Lung (tissue), 12 donors: Measurements from ENCODE around the gene GNA12. TPM values are rescaled to one million over a fixed set of nuclear protein-coding genes. Genes with fewer than 3 reads are reported as not detected.

Experiments used
- ATAC-seq: fragments of 200-7000 bp; cut with Tn5 transposase; one replicate; pipeline ENCODE4 v1.9.1; 2020; ENCODE audit warnings: moderate number of reproducible peaks; ENCODE audit not compliant: insufficient read depth, low FRiP score
- DNase-seq, 3 donors: peaks; one replicate each; pipeline ENCODE4 v3.0.0-alpha.2; 2013 to 2017
- H3K27ac ChIP-seq, 2 donors: one replicate each; pipeline ENCODE4 v1.5.1; 2013; ENCODE audit warnings: mild to moderate bottlenecking in 2 of 2, moderate library complexity in 2 of 2, control low read depth in 1 of 2, inconsistent platforms in 1 of 2, low read depth in 1 of 2, low read length in 1 of 2
- H3K27me3 ChIP-seq, 3 donors: one replicate each; pipeline ENCODE4 v1.5.1; 2013; ENCODE audit warnings: low read length in 2 of 3; ENCODE audit not compliant: control insufficient read depth in 3 of 3, insufficient read depth in 3 of 3
- H3K36me3 ChIP-seq, 4 donors: one replicate each; pipeline ENCODE4 v1.5.1; 2013; ENCODE audit warnings: low read length in 4 of 4, mild to moderate bottlenecking in 1 of 4, moderate library complexity in 1 of 4; ENCODE audit not compliant: control insufficient read depth in 4 of 4, insufficient read depth in 4 of 4
- H3K4me1 ChIP-seq, 5 donors: one replicate each; pipeline ENCODE4 v1.5.1; 2013; ENCODE audit warnings: low read length in 5 of 5, mild to moderate bottlenecking in 2 of 5, moderate library complexity in 1 of 5; ENCODE audit not compliant: control insufficient read depth in 5 of 5, insufficient read depth in 5 of 5
- H3K4me3 ChIP-seq: one replicate; pipeline ENCODE4 v1.5.1; 2013; ENCODE audit warnings: mild to moderate bottlenecking, control low read depth, moderate library complexity
- H3K9ac ChIP-seq, 2 donors: one replicate each; pipeline ENCODE4 v1.5.1; 2013; ENCODE audit warnings: low read length in 2 of 2, control low read depth in 1 of 2; ENCODE audit not compliant: insufficient read depth in 1 of 2
- H3K9me3 ChIP-seq, 4 donors: one replicate each; pipeline ENCODE4 v1.5.1; 2013; ENCODE audit warnings: low read length in 3 of 4, mild to moderate bottlenecking in 1 of 4, moderate library complexity in 1 of 4; ENCODE audit not compliant: control insufficient read depth in 4 of 4, insufficient read depth in 3 of 4
- WGBS, 2 donors: extraction: QIAGEN DNeasy Blood & Tissue Kit; methylation state at CpG; one replicate each; pipeline ENCODE4 v1.1.7; 2013; 5-methylcytosine and 5-hydroxymethylcytosine counted together
- polyA plus RNA-seq, 2 donors: library from polyadenylated mRNA; stranded (reverse); fragments of 200-250 nt; gene quantifications; one replicate each; pipeline ENCODE4 v1.2.1, GENCODE V29; 2013
- total RNA-seq, 2 donors: library from RNA; depleted of rRNA in 1 of 2; stranded (reverse); fragments of >200 nt in 1 of 2; gene quantifications; one replicate each; pipeline ENCODE4 v1.2.1, GENCODE V29; 2014 to 2021
- TF ChIP-seq, protein P1 (sequence below): IDR thresholded peaks from 2 replicates; pipeline ENCODE4 v1.5.1; 2012; ENCODE audit warnings: mild to moderate bottlenecking; ENCODE audit errors: control extremely low read depth, extremely low read depth
- donor health status: control.
- donor health status: control.
- donor health status: Bipolar disorder and iron deficiency.
- donor health status: healthy.
- donor health status: DM: yes; HTN: yes; CAD: no.

Gene GNA12
- total and polyA plus RNA-seq, 4 donors, result 11.0 to 51.9 (median 33.5) TPM

DNA sequence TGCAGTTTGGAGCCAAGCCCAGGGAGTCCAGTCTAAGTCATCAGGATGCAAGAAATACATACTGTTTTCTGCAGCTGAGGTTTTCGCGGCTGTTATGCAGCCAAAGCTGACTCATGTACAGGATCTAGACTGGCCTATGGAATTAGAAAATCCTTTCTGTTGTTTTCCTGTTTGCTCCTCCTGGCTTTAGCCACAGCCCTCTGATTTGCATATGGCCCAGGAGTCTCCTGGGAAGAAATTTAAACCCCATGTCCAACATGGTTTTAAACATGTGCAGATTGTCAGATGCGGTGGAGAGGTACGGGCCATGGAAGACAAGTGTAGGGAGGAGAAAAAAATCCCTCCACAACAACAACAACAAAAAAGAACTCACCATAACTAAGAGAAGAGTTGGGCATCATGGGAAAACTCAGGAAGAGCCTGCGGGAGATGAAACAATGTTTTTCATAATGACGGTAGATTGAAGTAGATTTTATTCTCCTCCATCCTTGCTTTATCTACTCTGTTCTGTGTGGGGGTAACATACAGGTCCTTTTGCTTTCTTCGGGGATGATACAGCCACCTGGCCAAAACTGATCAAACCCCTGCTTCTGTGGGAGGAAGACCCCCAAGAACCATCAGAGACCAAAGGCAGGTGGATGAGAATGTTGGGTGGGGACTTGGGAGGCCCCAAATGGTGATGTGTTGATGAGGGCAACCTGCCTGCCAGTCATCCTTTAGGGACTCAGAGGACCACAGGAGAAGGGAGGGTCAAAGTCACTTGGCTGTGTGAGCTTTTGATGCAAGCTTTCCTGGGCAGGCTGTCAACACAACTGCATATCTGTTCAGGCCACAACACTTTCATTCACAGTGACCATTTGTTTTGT is 29.8 kb upstream of the GNA12 start:
- no peak for ATAC-seq
- Histone ChIP-seq H3K4me3 (no peak overlapping the region), H3K9ac (no peak overlapping the region), H3K27ac (no peak overlapping the region), H3K36me3 (no peaks in the 10 kb centered on the region), H3K4me1 (peaks cover 0 to 9% (median 0%) of the 10 kb centered on the region in 5 donors), H3K27me3 (no peaks in the 10 kb centered on the region), H3K9me3 (no peaks in the 10 kb centered on the region)
- peak in 2 of 3 donors; percentile 35 to 47 for DNase-seq
- TF ChIP-seq, protein P1, sequence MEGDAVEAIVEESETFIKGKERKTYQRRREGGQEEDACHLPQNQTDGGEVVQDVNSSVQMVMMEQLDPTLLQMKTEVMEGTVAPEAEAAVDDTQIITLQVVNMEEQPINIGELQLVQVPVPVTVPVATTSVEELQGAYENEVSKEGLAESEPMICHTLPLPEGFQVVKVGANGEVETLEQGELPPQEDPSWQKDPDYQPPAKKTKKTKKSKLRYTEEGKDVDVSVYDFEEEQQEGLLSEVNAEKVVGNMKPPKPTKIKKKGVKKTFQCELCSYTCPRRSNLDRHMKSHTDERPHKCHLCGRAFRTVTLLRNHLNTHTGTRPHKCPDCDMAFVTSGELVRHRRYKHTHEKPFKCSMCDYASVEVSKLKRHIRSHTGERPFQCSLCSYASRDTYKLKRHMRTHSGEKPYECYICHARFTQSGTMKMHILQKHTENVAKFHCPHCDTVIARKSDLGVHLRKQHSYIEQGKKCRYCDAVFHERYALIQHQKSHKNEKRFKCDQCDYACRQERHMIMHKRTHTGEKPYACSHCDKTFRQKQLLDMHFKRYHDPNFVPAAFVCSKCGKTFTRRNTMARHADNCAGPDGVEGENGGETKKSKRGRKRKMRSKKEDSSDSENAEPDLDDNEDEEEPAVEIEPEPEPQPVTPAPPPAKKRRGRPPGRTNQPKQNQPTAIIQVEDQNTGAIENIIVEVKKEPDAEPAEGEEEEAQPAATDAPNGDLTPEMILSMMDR, result no peak
- 53 to 58% methylated on average over 7 of the region's 7 CpGs for WGBS, 2 donors

DNA sequence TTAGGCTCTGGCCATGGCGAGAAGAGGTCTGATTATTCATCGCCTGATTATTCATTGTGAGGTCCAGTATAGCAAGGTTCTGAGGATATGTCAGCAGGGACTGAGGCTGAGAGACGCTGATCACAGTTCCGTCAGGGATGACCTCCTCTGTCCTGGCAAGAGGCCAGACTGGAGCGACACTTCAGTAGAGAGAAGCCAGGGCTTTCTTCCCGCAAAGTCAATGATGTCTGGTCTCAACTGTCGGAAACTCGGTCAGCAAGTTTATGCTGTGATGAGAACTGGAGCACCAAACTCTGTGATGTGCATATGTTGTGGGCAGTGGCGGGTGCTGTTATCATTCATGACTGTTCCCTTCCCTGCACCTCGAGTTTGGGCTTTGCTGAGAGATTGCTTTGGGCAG is 29.0 kb upstream of the GNA12 start:
- no peak overlapping the region for H3K9ac ChIP-seq
- WGBS, 2 donors, result 63 to 67% methylated on average over 10 of the region's 10 CpGs
- H3K36me3 ChIP-seq, result no peaks in the 10 kb centered on the region
- ATAC-seq (no peak), DNase-seq (peak in 2 of 3 donors; percentile 40 to 47)
- H3K27ac ChIP-seq, result no peak overlapping the region
- peaks cover 0 to 9% (median 0%) of the 10 kb centered on the region in 5 donors for H3K4me1 ChIP-seq
- TF ChIP-seq, protein P1, result no peak
- no peaks in the 10 kb centered on the region for H3K27me3 ChIP-seq
- no peak overlapping the region for H3K4me3 ChIP-seq
- no peaks in the 10 kb centered on the region for H3K9me3 ChIP-seq

DNA sequence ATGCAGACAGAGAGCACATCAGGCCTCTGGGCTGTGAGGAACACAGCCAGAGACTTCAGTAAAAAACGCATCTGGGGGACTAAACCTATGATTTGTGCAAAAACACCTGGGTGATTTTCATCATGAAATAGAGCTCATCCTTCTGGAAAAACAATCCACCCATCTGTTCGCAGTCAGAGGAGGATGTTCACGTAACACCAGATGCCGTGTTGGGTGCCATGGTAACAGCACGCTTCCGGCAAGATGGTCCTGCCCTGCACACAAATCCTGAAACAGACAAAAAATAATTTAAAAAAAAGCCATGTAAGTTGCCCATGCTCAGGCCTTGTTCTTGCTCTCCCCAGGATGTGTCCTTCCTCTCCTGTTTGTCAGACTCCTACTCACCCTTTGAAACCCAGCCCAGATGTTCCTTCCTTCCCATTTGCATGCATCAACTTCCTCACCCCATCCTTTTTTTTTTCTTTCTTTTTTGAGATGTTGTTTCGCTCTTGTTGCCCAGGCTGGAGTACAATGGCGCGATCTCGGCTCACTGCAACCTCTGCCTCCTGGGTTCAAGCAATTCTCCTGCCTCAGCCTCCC is 28.3 kb upstream of the GNA12 start:
- no peak overlapping the region for H3K27ac ChIP-seq
- H3K27me3 ChIP-seq, result no peaks in the 10 kb centered on the region
- no peaks in the 10 kb centered on the region for H3K36me3 ChIP-seq
- H3K4me1 ChIP-seq, result peaks cover 0 to 9% (median 0%) of the 10 kb centered on the region in 5 donors
- ATAC-seq (no peak), DNase-seq (no peak)
- no peak overlapping the region for H3K9ac ChIP-seq
- H3K9me3 ChIP-seq, result no peaks in the 10 kb centered on the region
- TF ChIP-seq, protein P1, result no peak
- 93 to 95% methylated on average over 10 of the region's 10 CpGs for WGBS, 2 donors
- H3K4me3 ChIP-seq, result no peak overlapping the region
